ENCODE measurements around the gene HECTD4.

HECTD4 gene

DNA sequence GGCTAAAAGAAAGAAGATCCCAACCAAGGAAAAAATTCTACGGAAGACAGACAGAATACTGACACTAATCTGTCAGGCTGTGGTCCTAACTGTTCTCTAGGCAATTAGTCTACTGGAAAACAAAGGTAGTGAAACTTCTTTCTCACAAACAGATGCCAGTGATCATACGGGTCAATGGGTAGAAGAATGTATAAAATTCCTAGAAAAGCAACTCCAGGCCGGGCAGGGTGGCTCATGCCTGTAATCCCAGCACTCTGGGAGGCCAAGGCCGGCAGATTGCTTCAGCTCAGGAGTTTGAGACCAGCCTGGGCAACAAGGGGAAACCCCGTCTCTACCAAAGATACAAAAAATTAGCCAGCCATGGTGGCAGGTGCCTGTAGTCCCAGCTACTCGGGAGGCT lies 64.8 kb downstream of the HECTD4 start:
- Histone ChIP-seq H2BK15ac (ENCODE audit: low read length) (no peak overlapping the region), H2AK5ac (ENCODE audit: low read depth, low read length) (no peak overlapping the region), H3K4ac (ENCODE audit: low read length) (no peak overlapping the region), H2AFZ (ENCODE audit: low read length) (no peak overlapping the region), H3K23ac (ENCODE audit: low read depth, low read length, poor library complexity) (no peak overlapping the region), H3K18ac (ENCODE audit: low read length) (no peak overlapping the region), H3K27me3 (ENCODE audit: control insufficient read depth in 3 of 3, insufficient read depth in 3 of 3, low read depth in 1 of 3, low read length in 3 of 3) (no peaks in the 10 kb centered on the region), H2BK12ac (ENCODE audit: low read length) (no peak overlapping the region), H3K9me3 (replicated peaks in 1 of 2; ENCODE audit: control insufficient read depth in 2 of 2, insufficient read depth in 1 of 2, low read depth in 1 of 2, low read length in 2 of 2) (no peaks in the 10 kb centered on the region), H3K14ac (ENCODE audit: low read length) (no peak overlapping the region), H2BK120ac (ENCODE audit: low read depth, low read length) (no peak overlapping the region), H3K4me2 (ENCODE audit: insufficient read depth, low read length, poor library complexity, severe bottlenecking) (peak overlapping the region; percentile 15), H4K8ac (ENCODE audit: low read depth, low read length) (no peak overlapping the region), H4K91ac (ENCODE audit: low read depth, low read length, poor library complexity) (no peak overlapping the region), H3K4me1 (ENCODE audit: control insufficient read depth in 2 of 2, insufficient read depth in 1 of 2, low read depth in 1 of 2, low read length in 2 of 2) (peaks cover 0 to 8% of the 10 kb centered on the region in 2 donors), H3K79me1 (ENCODE audit: low read depth, low read length) (no peaks in the 10 kb centered on the region), H3K27ac (replicated peaks; ENCODE audit: low read length) (peak overlapping the region; percentile 23), H3K36me3 (replicated peaks in 1 of 2; ENCODE audit: control insufficient read depth in 2 of 2, insufficient read depth in 2 of 2, low read length in 2 of 2) (peaks cover 0 to 57% of the 10 kb centered on the region in 2 donors), H2BK5ac (ENCODE audit: low read length) (no peak overlapping the region), H3K4me3 (ENCODE audit: low read length in 2 of 2) (no peak overlapping the region), H3K9ac (ENCODE audit: low read depth, low read length, poor library complexity) (no peak overlapping the region)
- no CpG with 5 or more reads among the region's 6 CpGs for WGBS, 2 donors (ENCODE audit: extremely low coverage in 2 of 2, insufficient read length in 2 of 2, insufficient replicate concordance in 1 of 2)
- DNase-seq (ENCODE audit: low spot score): peak; percentile 48

- Histone ChIP-seq H3K36me3 (replicated peaks in 1 of 2; ENCODE audit: control insufficient read depth in 2 of 2, insufficient read depth in 2 of 2, low read length in 2 of 2) (peaks cover 0 to 72% of the 10 kb centered on the region in 2 donors), H3K4me1 (ENCODE audit: control insufficient read depth in 2 of 2, insufficient read depth in 1 of 2, low read depth in 1 of 2, low read length in 2 of 2) (peaks cover 0 to 5% of the 10 kb centered on the region in 2 donors), H3K27me3 (ENCODE audit: control insufficient read depth in 3 of 3, insufficient read depth in 3 of 3, low read depth in 1 of 3, low read length in 3 of 3) (no peaks in the 10 kb centered on the region), H2BK5ac (ENCODE audit: low read length) (no peak overlapping the region), H3K9me3 (replicated peaks in 1 of 2; ENCODE audit: control insufficient read depth in 2 of 2, insufficient read depth in 1 of 2, low read depth in 1 of 2, low read length in 2 of 2) (no peaks in the 10 kb centered on the region), H2AFZ (ENCODE audit: low read length) (no peak overlapping the region), H3K23ac (ENCODE audit: low read depth, low read length, poor library complexity) (no peak overlapping the region), H2BK12ac (ENCODE audit: low read length) (no peak overlapping the region), H2BK15ac (ENCODE audit: low read length) (no peak overlapping the region), H4K8ac (ENCODE audit: low read depth, low read length) (no peak overlapping the region), H3K4me3 (ENCODE audit: low read length in 2 of 2) (no peak overlapping the region), H2AK5ac (ENCODE audit: low read depth, low read length) (no peak overlapping the region), H3K4ac (ENCODE audit: low read length) (no peak overlapping the region), H3K9ac (ENCODE audit: low read depth, low read length, poor library complexity) (no peak overlapping the region), H3K4me2 (ENCODE audit: insufficient read depth, low read length, poor library complexity, severe bottlenecking) (no peak overlapping the region), H3K79me1 (ENCODE audit: low read depth, low read length) (no peaks in the 10 kb centered on the region), H2BK120ac (ENCODE audit: low read depth, low read length) (no peak overlapping the region), H3K14ac (ENCODE audit: low read length) (no peak overlapping the region), H3K27ac (replicated peaks; ENCODE audit: low read length) (no peak overlapping the region), H4K91ac (ENCODE audit: low read depth, low read length, poor library complexity) (no peak overlapping the region), H3K18ac (ENCODE audit: low read length) (no peak overlapping the region)
- no peak for DNase-seq (ENCODE audit: low spot score)
- no CpG with 5 or more reads among the region's 7 CpGs for WGBS, 2 donors (ENCODE audit: extremely low coverage in 2 of 2, insufficient read length in 2 of 2, insufficient replicate concordance in 1 of 2)
Observed at GRCh38 chr12:112314981-112315380, 67.2 kb downstream of the HECTD4 start.

DNA sequence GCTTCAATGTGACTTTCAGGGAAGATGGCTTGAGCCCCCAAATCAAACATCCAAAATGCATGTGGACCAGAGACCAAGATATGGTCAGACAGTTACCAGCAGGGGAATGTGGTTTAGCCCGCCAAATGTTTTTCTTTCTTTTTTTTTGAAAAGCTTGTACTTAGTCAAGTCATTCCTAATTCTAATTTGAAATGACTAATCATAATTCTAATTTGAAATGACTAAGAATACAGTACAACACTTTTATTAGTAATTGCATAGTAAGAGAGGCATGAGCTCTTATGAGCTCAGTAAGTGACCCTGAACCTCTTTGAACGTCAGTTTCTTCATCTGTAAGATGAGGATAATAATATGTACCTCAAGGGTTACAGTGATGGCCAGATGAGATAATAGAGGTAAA lies 72.4 kb downstream of the HECTD4 start:
- no peak overlapping the region for H2BK12ac ChIP-seq (ENCODE audit: low read length)
- no peak overlapping the region for H2AK5ac ChIP-seq (ENCODE audit: low read depth, low read length)
- no peak overlapping the region for H2BK5ac ChIP-seq (ENCODE audit: low read length)
- no peak overlapping the region for H4K91ac ChIP-seq (ENCODE audit: low read depth, low read length, poor library complexity)
- H3K4me2 ChIP-seq (ENCODE audit: insufficient read depth, low read length, poor library complexity, severe bottlenecking): no peak overlapping the region
- no peak overlapping the region for H4K8ac ChIP-seq (ENCODE audit: low read depth, low read length)
- H3K9ac ChIP-seq (ENCODE audit: low read depth, low read length, poor library complexity): no peak overlapping the region
- no peak overlapping the region for H3K18ac ChIP-seq (ENCODE audit: low read length)
- H3K79me1 ChIP-seq (ENCODE audit: low read depth, low read length): no peaks in the 10 kb centered on the region
- no peak overlapping the region for H2BK120ac ChIP-seq (ENCODE audit: low read depth, low read length)
- H3K27ac ChIP-seq (replicated peaks; ENCODE audit: low read length): no peak overlapping the region
- H3K36me3 ChIP-seq (replicated peaks in 1 of 2; ENCODE audit: control insufficient read depth in 2 of 2, insufficient read depth in 2 of 2, low read length in 2 of 2): peaks cover 6 to 86% of the 10 kb centered on the region in 2 donors
- H3K23ac ChIP-seq (ENCODE audit: low read depth, low read length, poor library complexity): no peak overlapping the region
- H3K4ac ChIP-seq (ENCODE audit: low read length): no peak overlapping the region
- no peak for DNase-seq (ENCODE audit: low spot score)
- no CpG with 5 or more reads among the region's 2 CpGs for WGBS, 2 donors (ENCODE audit: extremely low coverage in 2 of 2, insufficient read length in 2 of 2, insufficient replicate concordance in 1 of 2)
- no peak overlapping the region for H2BK15ac ChIP-seq (ENCODE audit: low read length)
- H3K27me3 ChIP-seq (ENCODE audit: control insufficient read depth in 3 of 3, insufficient read depth in 3 of 3, low read depth in 1 of 3, low read length in 3 of 3): no peaks in the 10 kb centered on the region
- H2AFZ ChIP-seq (ENCODE audit: low read length): no peak overlapping the region
- H3K4me3 ChIP-seq (ENCODE audit: low read length in 2 of 2): no peak overlapping the region
- no peaks in the 10 kb centered on the region for H3K9me3 ChIP-seq (replicated peaks in 1 of 2; ENCODE audit: control insufficient read depth in 2 of 2, insufficient read depth in 1 of 2, low read depth in 1 of 2, low read length in 2 of 2)
- H3K4me1 ChIP-seq (ENCODE audit: control insufficient read depth in 2 of 2, insufficient read depth in 1 of 2, low read depth in 1 of 2, low read length in 2 of 2): no peaks in the 10 kb centered on the region
- H3K14ac ChIP-seq (ENCODE audit: low read length): no peak overlapping the region

DNA sequence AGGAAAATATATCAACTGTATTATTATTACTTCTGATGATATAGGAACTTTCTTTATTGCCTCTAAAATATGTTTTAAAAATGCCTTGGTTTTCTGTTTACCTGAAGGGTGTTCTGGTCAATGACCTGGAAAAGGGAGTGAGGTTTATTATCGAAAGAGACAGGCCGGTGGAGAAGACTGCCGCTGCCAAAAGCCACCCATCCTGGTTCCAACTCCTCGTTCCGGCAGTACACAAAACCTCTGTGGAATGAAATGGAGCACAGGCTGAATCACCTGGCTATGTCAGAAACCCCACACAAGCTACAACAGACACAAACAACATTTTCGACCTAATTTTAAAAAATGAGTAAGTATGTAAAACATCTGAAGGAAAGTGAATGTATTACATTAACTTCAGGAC lies 73.6 kb downstream of the HECTD4 start:
- H4K8ac ChIP-seq (ENCODE audit: low read depth, low read length): no peak overlapping the region
- no CpG with 5 or more reads among the region's 6 CpGs for WGBS, 2 donors (ENCODE audit: extremely low coverage in 2 of 2, insufficient read length in 2 of 2, insufficient replicate concordance in 1 of 2)
- no peak overlapping the region for H3K23ac ChIP-seq (ENCODE audit: low read depth, low read length, poor library complexity)
- H3K36me3 ChIP-seq (replicated peaks in 1 of 2; ENCODE audit: control insufficient read depth in 2 of 2, insufficient read depth in 2 of 2, low read length in 2 of 2): peaks cover 6 to 79% of the 10 kb centered on the region in 2 donors
- H3K27me3 ChIP-seq (ENCODE audit: control insufficient read depth in 3 of 3, insufficient read depth in 3 of 3, low read depth in 1 of 3, low read length in 3 of 3): no peaks in the 10 kb centered on the region
- H3K14ac ChIP-seq (ENCODE audit: low read length): no peak overlapping the region
- no peak overlapping the region for H2AK5ac ChIP-seq (ENCODE audit: low read depth, low read length)
- H3K4me2 ChIP-seq (ENCODE audit: insufficient read depth, low read length, poor library complexity, severe bottlenecking): no peak overlapping the region
- no peak overlapping the region for H4K91ac ChIP-seq (ENCODE audit: low read depth, low read length, poor library complexity)
- DNase-seq (ENCODE audit: low spot score): no peak
- H2BK5ac ChIP-seq (ENCODE audit: low read length): no peak overlapping the region
- H3K4ac ChIP-seq (ENCODE audit: low read length): no peak overlapping the region
- H3K27ac ChIP-seq (replicated peaks; ENCODE audit: low read length): no peak overlapping the region
- no peak overlapping the region for H2BK120ac ChIP-seq (ENCODE audit: low read depth, low read length)
- H2BK15ac ChIP-seq (ENCODE audit: low read length): no peak overlapping the region
- H2BK12ac ChIP-seq (ENCODE audit: low read length): no peak overlapping the region
- no peaks in the 10 kb centered on the region for H3K79me1 ChIP-seq (ENCODE audit: low read depth, low read length)
- H3K4me1 ChIP-seq (ENCODE audit: control insufficient read depth in 2 of 2, insufficient read depth in 1 of 2, low read depth in 1 of 2, low read length in 2 of 2): no peaks in the 10 kb centered on the region
- no peak overlapping the region for H3K18ac ChIP-seq (ENCODE audit: low read length)
- H3K9me3 ChIP-seq (replicated peaks in 1 of 2; ENCODE audit: control insufficient read depth in 2 of 2, insufficient read depth in 1 of 2, low read depth in 1 of 2, low read length in 2 of 2): no peaks in the 10 kb centered on the region
- H3K9ac ChIP-seq (ENCODE audit: low read depth, low read length, poor library complexity): no peak overlapping the region
- H2AFZ ChIP-seq (ENCODE audit: low read length): no peak overlapping the region
- no peak overlapping the region for H3K4me3 ChIP-seq (ENCODE audit: low read length in 2 of 2)

Data from neuronal stem cell (in vitro differentiated cells).